ENCODE measurements around the gene ZNF334.

ZNF334 gene

DNA sequence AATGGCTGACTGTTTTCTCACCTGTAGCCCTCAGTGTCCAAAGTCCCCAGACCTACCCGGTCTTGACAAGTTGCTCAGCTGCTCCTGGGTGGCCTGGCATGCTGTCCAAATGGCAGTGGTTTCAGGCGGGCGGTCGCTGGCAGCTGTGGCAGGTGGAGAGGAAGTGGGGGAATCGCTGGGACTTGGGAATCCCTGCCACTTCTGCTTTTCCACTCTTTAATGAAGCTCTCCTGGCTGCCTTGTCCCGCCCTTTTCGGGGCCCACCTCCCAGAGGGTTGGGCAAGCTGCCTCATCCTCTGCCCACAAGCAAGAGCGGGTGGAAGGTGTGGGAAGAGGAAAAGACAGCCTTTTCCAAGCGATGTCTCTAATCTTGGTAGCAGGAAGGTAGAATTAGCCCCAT lies 37.1 kb upstream of the ZNF334 start, which contains the start of gene OCSTAMP:
Gene OCSTAMP (minus strand): TSS at position 194 of the 400 bp plus-strand sequence. CDS start 94 bp downstream, at position 100.
- DNase-seq (ENCODE audit: low spot score): no peak
- TF ChIP-seq, protein P1, sequence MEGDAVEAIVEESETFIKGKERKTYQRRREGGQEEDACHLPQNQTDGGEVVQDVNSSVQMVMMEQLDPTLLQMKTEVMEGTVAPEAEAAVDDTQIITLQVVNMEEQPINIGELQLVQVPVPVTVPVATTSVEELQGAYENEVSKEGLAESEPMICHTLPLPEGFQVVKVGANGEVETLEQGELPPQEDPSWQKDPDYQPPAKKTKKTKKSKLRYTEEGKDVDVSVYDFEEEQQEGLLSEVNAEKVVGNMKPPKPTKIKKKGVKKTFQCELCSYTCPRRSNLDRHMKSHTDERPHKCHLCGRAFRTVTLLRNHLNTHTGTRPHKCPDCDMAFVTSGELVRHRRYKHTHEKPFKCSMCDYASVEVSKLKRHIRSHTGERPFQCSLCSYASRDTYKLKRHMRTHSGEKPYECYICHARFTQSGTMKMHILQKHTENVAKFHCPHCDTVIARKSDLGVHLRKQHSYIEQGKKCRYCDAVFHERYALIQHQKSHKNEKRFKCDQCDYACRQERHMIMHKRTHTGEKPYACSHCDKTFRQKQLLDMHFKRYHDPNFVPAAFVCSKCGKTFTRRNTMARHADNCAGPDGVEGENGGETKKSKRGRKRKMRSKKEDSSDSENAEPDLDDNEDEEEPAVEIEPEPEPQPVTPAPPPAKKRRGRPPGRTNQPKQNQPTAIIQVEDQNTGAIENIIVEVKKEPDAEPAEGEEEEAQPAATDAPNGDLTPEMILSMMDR (IDR thresholded peaks at IDR 0.05; ENCODE audit: extremely low read depth, missing control alignments): no peak

DNA sequence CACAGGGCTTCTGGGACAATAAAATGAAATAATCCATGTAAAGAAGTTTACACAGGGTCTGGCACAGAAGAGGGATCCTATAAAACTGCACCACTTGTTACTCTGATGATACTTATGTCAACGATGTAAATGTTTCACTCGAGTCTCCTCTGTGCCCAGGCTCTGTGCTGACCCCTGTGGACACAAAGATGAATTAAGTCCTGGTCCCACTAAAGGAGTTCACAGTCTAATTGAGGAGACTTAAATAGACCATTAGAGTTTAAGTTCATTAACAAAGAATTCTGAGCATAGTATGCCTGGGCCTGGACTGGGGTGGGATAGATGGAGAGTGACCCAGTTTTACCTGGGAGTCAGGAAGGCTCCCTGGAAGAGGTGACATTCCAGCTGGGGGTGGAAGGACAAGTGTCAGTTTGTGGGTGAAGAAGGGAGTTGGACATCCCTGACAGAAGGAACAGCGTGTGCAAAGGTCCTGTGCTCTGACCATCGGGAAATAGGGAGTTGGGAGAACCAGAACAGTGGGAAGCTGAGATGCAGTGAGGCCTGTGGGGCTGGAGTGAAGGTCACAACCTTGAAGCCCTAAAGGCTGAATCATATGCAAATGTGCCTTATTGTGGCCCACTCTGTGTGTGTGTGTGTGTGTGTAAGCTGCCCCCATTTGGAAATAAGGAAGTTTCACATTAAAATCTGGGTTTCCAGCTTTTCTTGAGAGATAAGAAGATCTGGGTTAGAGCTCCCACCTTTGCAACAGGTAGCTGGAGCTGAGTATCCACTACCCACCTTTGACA lies 36.0 kb upstream of the ZNF334 start:
- TF ChIP-seq, protein P1 (IDR thresholded peaks at IDR 0.05; ENCODE audit: extremely low read depth, missing control alignments): no peak
- no peak for DNase-seq (ENCODE audit: low spot score)

DNA sequence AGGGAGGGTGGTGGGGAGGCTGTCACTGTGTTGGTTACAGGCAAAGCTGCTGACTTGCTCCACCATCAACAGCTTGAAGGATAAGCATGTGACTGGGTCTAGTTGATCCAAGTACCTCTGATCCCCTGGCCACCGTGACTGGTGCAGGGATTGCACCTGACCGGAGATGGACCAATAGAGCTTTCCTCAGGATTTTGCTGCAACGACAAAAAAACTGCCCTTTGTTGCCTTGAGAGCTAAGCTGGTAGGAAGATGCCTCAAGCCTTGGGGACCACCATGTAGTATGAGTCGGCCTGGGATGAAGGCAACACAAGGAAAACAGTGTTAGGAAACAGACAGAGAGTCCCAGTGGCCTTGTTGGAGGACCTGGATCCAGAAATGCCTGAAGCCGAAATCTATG lies 35.3 kb upstream of the ZNF334 start:
- TF ChIP-seq, protein P1 (IDR thresholded peaks at IDR 0.05; ENCODE audit: extremely low read depth, missing control alignments): no peak

DNA sequence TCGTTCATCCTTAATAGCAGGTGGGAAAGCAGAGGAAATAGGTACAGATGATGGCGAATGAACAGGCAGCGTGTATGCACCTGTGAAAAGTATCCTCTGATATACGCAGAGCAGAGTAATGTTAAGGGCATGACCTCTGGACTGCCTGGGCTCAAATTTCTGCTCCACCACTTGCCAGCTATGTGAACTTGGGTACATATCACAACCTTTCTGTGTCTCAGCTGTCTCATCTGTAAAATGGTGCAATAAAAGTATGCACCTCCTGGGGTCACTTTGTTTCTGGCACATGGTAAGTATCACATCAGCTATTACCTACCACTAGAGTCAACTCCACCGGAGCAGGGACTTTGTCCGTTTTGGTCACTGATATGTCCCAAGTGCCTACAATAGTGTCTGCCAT lies 34.6 kb upstream of the ZNF334 start:
- no peak for DNase-seq (ENCODE audit: low spot score)
- TF ChIP-seq, protein P1 (IDR thresholded peaks at IDR 0.05; ENCODE audit: extremely low read depth, missing control alignments): no peak

More for the DNA sequence above, 35.3 kb upstream of the ZNF334 start:
- DNase-seq (ENCODE audit: low spot score): no peak

DNA sequence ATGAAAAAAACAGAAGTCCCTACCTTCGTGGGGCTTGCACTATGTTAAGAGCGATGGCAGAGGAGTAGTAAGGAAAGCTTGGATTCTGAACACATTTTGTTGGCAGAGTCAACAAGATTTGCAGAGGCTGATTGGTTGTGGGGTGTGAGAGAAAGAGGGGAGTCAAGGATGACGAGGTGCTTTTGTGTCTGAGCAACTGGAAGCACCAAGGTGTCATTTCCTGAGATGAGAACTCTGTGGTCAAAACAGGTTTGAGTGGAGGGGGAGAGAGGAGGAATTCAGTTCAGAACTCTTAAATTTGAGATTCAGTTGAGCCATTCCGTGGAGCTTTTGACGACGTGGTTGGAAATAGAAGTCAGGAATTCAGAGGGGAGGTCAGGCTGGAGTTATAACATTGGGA lies 33.6 kb upstream of the ZNF334 start:
- no peak for DNase-seq (ENCODE audit: low spot score)
- TF ChIP-seq, protein P1 (IDR thresholded peaks at IDR 0.05; ENCODE audit: extremely low read depth, missing control alignments): no peak

DNA sequence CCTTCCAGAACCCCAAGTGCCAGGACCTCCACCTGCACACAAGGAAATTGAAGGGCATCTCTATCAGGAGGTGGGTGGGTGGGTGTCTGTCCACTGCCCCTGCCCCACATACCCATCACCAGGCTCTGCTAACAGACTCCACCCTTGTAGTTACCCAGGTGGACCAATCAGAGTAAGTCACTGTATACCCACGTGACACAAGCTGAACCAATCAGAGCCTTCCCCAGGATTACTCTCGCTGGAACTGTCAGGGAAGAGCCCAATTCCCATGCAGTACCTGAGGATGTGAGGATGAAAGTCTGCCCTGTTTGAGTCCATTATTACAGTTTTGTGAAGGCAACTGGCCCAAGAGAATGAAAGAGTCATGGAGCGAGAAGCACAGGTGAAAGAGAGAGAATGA lies 32.9 kb upstream of the ZNF334 start:
- TF ChIP-seq, protein P1 (IDR thresholded peaks at IDR 0.05; ENCODE audit: extremely low read depth, missing control alignments): no peak
- no peak for DNase-seq (ENCODE audit: low spot score)

DNA sequence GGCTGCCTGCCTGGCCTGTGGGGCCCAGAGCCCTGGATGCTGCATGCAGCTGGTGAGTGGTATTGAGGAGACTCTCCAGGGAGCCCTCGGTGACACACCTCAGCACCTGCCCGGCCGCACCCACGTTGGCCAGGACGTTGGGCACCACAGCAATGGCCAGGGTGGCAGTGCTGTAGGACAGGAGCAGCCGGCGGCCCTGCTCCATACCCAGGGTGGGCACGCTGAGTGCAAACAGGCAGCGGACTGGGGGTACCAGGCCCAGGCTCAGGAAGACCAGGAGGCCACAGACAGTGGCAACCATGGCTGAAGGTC lies 32.4 kb upstream of the ZNF334 start:
- DNase-seq (ENCODE audit: low spot score): no peak
- TF ChIP-seq, protein P1 (IDR thresholded peaks at IDR 0.05; ENCODE audit: extremely low read depth, missing control alignments): no peak
